H1 (cell line): ENCODE measurements around the gene CFAP97. TPM values are rescaled to one million over a fixed set of nuclear protein-coding genes. Genes with fewer than 3 reads are reported as not detected.

ENCODE experiments used
- CTCF ChIA-PET: fragments of 300-600 bp; sonication (Branson Sonifier 250); formaldehyde crosslinking; loops from one replicate; lab custom pipeline; 2021; ENCODE audit not compliant: partially characterized antibody; lab: Charles Lee
- POLR2A ChIA-PET: fragments of 300-600 bp; sonication (Branson Sonifier 250); formaldehyde crosslinking; loops from one replicate; lab custom pipeline; 2021; ENCODE audit warnings: inconsistent platforms; ENCODE audit not compliant: partially characterized antibody; lab: Charles Lee
- DNase-seq, 2 experiments: peaks; one replicate each; pipeline versions ENCODE4 v3.0.0 to v3.0.0-alpha.2; 2010 to 2022; ENCODE audit warnings: low spot score in 2 of 2, low read depth in 1 of 2, mixed read lengths in 1 of 2
- FAIRE-seq: peaks from 2 replicates; lab custom pipeline; 2011; peaks lifted over from hg19 to GRCh38; lab: Jason Lieb, UNC
- H2AFZ ChIP-seq: 2 replicates; pipeline ENCODE4 v1.8.1; 2012; ENCODE audit warnings: low read length, inconsistent platforms
- H2AK5ac ChIP-seq: 2 replicates; pipeline ENCODE4 v1.6.1; 2013; ENCODE audit warnings: low read depth, low read length
- H2BK120ac ChIP-seq: replicated peaks from 2 replicates; pipeline ENCODE3; 2013; ENCODE audit warnings: low read depth, low read length, inconsistent platforms
- H2BK12ac ChIP-seq: 2 replicates; pipeline ENCODE4 v1.6.1; 2013; ENCODE audit warnings: low read depth, low read length
- H2BK15ac ChIP-seq: 2 replicates; pipeline ENCODE4 v1.6.1; 2013; ENCODE audit warnings: low read length
- H2BK20ac ChIP-seq: 2 replicates; pipeline ENCODE4 v1.6.1; 2013; ENCODE audit warnings: low read length
- H2BK5ac ChIP-seq: 2 replicates; pipeline ENCODE4 v1.6.1; 2013; ENCODE audit warnings: low read depth, low read length
- H3K14ac ChIP-seq: 2 replicates; pipeline ENCODE4 v1.6.1; 2013; ENCODE audit warnings: inconsistent platforms; ENCODE audit not compliant: insufficient read length
- H3K18ac ChIP-seq: 2 replicates; pipeline ENCODE4 v1.6.1; 2013; ENCODE audit warnings: low read length; ENCODE audit errors: extremely low read depth
- H3K23ac ChIP-seq: 2 replicates; pipeline ENCODE4 v1.6.1; 2013; ENCODE audit warnings: inconsistent platforms; ENCODE audit not compliant: insufficient read length
- H3K23me2 ChIP-seq: 2 replicates; pipeline ENCODE4 v1.6.1; 2013; ENCODE audit warnings: low read depth, low read length
- H3K27ac ChIP-seq: 2 replicates; pipeline ENCODE4 v1.6.1; 2011; ENCODE audit warnings: low read depth, low read length, inconsistent platforms
- H3K27me3 ChIP-seq, 4 experiments: replicated peaks in 1 of 4; 1 replicate in 1 of 4; 2 replicates in 3 of 4; pipeline versions ENCODE4 v1.6.1 to v1.8.1; 2011 to 2013; ENCODE audit warnings: low read length in 3 of 4, mild to moderate bottlenecking in 3 of 4, inconsistent platforms in 2 of 4, mixed read lengths in 2 of 4, moderate library complexity in 1 of 4; ENCODE audit not compliant: control insufficient read depth in 3 of 4, insufficient read depth in 3 of 4; ENCODE audit errors: extremely low read depth in 1 of 4
- H3K36me3 ChIP-seq, 4 experiments: 2 replicates each; pipeline versions ENCODE4 v1.6.1 to v1.8.1; 2011 to 2013; ENCODE audit warnings: mild to moderate bottlenecking in 4 of 4, low read length in 3 of 4, moderate library complexity in 2 of 4, control low read depth in 1 of 4, inconsistent platforms in 1 of 4; ENCODE audit not compliant: insufficient read depth in 4 of 4, control insufficient read depth in 2 of 4
- H3K4ac ChIP-seq: replicated peaks from 2 replicates; pipeline ENCODE3; 2013; ENCODE audit warnings: low read length, low read depth, mixed read lengths, inconsistent platforms; ENCODE audit not compliant: insufficient read length
- H3K4me1 ChIP-seq, 4 experiments: replicated peaks in 1 of 4; 1 replicate in 1 of 4; 2 replicates in 3 of 4; pipeline versions ENCODE4 v1.6.1 to v1.8.1; 2011 to 2013; ENCODE audit warnings: low read length in 3 of 4, inconsistent platforms in 2 of 4, mixed read lengths in 1 of 4; ENCODE audit not compliant: insufficient read depth in 4 of 4, control insufficient read depth in 3 of 4
- H3K4me2 ChIP-seq, 2 experiments: 2 replicates each; pipeline versions ENCODE4 v1.6.1 to v1.8.1; 2011 to 2013; ENCODE audit warnings: low read depth in 2 of 2, low read length in 2 of 2, control low read depth in 1 of 2, inconsistent platforms in 1 of 2, mild to moderate bottlenecking in 1 of 2; ENCODE audit not compliant: insufficient read depth in 1 of 2
- H3K4me3 ChIP-seq, 4 experiments: fragments of 200-600, 300-600 bp in 1 of 4; sonication (generic), shearing (Covaris generic), sonication (Bioruptor Twin) in 1 of 4; 2 replicates each; pipeline versions ENCODE4 v1.5.1 to v1.8.1; 2011 to 2016; ENCODE audit warnings: low read length in 4 of 4, low read depth in 3 of 4, control low read depth in 2 of 4, inconsistent platforms in 2 of 4, mild to moderate bottlenecking in 2 of 4, mixed read lengths in 1 of 4, moderate library complexity in 1 of 4; ENCODE audit not compliant: insufficient read depth in 2 of 4; ENCODE audit errors: extremely low read depth in 1 of 4
- H3K56ac ChIP-seq: replicated peaks from 2 replicates; pipeline ENCODE3; 2013; ENCODE audit warnings: low read depth, mild to moderate bottlenecking, mixed read lengths, low read length, inconsistent platforms; ENCODE audit not compliant: insufficient read length
- H3K79me1 ChIP-seq: 2 replicates; pipeline ENCODE4 v1.6.1; 2013; ENCODE audit warnings: low read depth, low read length, control low read depth
- H3K79me2 ChIP-seq, 2 experiments: 2 replicates each; pipeline versions ENCODE4 v1.6.1 to v1.8.1; 2012 to 2013; ENCODE audit warnings: low read length in 2 of 2, mild to moderate bottlenecking in 2 of 2, inconsistent platforms in 1 of 2; ENCODE audit not compliant: insufficient read depth in 2 of 2, control insufficient read depth in 1 of 2
- H3K9ac ChIP-seq, 4 experiments: replicated peaks in 1 of 4; 1 replicate in 1 of 4; 2 replicates in 3 of 4; pipeline versions ENCODE4 v1.6.1 to v1.8.1; 2011 to 2013; ENCODE audit warnings: low read depth in 3 of 4, low read length in 3 of 4, control low read depth in 2 of 4, mild to moderate bottlenecking in 2 of 4, moderate library complexity in 2 of 4, inconsistent platforms in 1 of 4; ENCODE audit errors: extremely low read depth in 1 of 4
- H3K9me3 ChIP-seq, 2 experiments: 2 replicates each; pipeline versions ENCODE4 v1.6.1 to v1.8.1; 2012 to 2013; ENCODE audit warnings: mild to moderate bottlenecking in 2 of 2, moderate library complexity in 2 of 2, control low read depth in 1 of 2, inconsistent platforms in 1 of 2, low read depth in 1 of 2, low read length in 1 of 2, mixed read lengths in 1 of 2; ENCODE audit not compliant: insufficient read depth in 2 of 2
- H4K20me1 ChIP-seq, 2 experiments: replicated peaks in 1 of 2; 2 replicates each; pipeline versions ENCODE3 to v1.8.1; 2011 to 2013; ENCODE audit warnings: inconsistent platforms in 2 of 2, low read length in 2 of 2, mild to moderate bottlenecking in 1 of 2; ENCODE audit not compliant: insufficient read depth in 2 of 2, control insufficient read depth in 1 of 2
- H4K5ac ChIP-seq: 2 replicates; pipeline ENCODE4 v1.6.1; 2013; ENCODE audit warnings: low read length, low read depth, mixed read lengths, inconsistent platforms; ENCODE audit not compliant: insufficient read length
- H4K8ac ChIP-seq: 2 replicates; pipeline ENCODE4 v1.8.0; 2013; ENCODE audit warnings: mild to moderate bottlenecking, moderate library complexity, low read length, inconsistent platforms; ENCODE audit not compliant: insufficient read depth; ENCODE audit errors: extremely low read depth
- H4K91ac ChIP-seq: replicated peaks from 2 replicates; pipeline ENCODE3; 2013; ENCODE audit warnings: low read length, mixed read lengths, inconsistent platforms; ENCODE audit not compliant: insufficient read length
- BACH1 ChIP-seq: IDR thresholded peaks from 2 replicates; pipeline ENCODE4 v1.6.1; 2012; ENCODE audit warnings: low read length, improper control_type of control experiment
- BCL11A ChIP-seq, 2 experiments: IDR thresholded peaks; one replicate each; pipeline ENCODE4 v1.6.1; 2011; ENCODE audit warnings: low read depth in 2 of 2, low read length in 2 of 2, mild to moderate bottlenecking in 2 of 2
- HDAC6 ChIP-seq: IDR thresholded peaks from one replicate; pipeline ENCODE4 v1.7.1; 2012; ENCODE audit warnings: low read depth, mild to moderate bottlenecking, inconsistent platforms, low read length, moderate library complexity
- KDM1A ChIP-seq: fragments of 200-600, 300-600 bp; sonication (generic); IDR thresholded peaks from 2 replicates; pipeline ENCODE4 v1.7.1; 2016; ENCODE audit warnings: mild to moderate bottlenecking, low read length, borderline replicate concordance
- SUZ12 ChIP-seq: fragments of 200-600 bp; sonication (generic); IDR thresholded peaks from 2 replicates; pipeline ENCODE4 v1.6.1; 2012; ENCODE audit warnings: mild to moderate bottlenecking, inconsistent platforms, low read length, moderate library complexity, mixed read lengths
- WGBS, 2 experiments: shearing (Covaris generic) in 1 of 2; methylation state at CpG; one replicate each; pipeline versions ENCODE4 v1.1.6 to v1.1.7; 2013 to 2015; ENCODE audit warnings: low lambda C conversion rate in 2 of 2, mixed read lengths in 2 of 2, inconsistent platforms in 1 of 2, low coverage in 1 of 2, missing lambda C conversion rate in 1 of 2; ENCODE audit not compliant: insufficient replicate concordance in 2 of 2, insufficient coverage in 1 of 2, insufficient read length in 1 of 2; ENCODE audit errors: extremely low coverage in 1 of 2, missing lambda C conversion rate in 1 of 2; 5-methylcytosine and 5-hydroxymethylcytosine counted together
- polyA plus RNA-seq, 7 experiments: library from polyadenylated mRNA; depleted of rRNA in 3 of 7; stranded (reverse) in 5 of 7; unstranded in 2 of 7; fragments of >200 nt in 5 of 7; fragments of 200-250 nt in 2 of 7; gene quantifications; 1 replicate in 5 of 7; 2 replicates in 1 of 7; 4 replicates in 1 of 7; pipeline versions ENCODE4 v1.2.1 to v1.2.3, GENCODE V29; 2011 to 2013; ENCODE audit warnings: missing spikeins in 2 of 7, mixed read lengths in 2 of 7
- total RNA-seq: library from RNA; stranded (reverse); fragmentation: NEBNext Ultra II Directional; extraction: Animal tissue kit (Norgen Biotek cat#: 25700); gene quantifications from 2 replicates; pipeline ENCODE4 v1.2.1, GENCODE V29; 2021

The CFAP97 gene
- total and polyA plus RNA-seq, 2 of the 8 experiments (the other 6 are each of a cell fraction or from before 2014, with no cell fraction given) = 9.2 to 40.4 TPM

DNA sequence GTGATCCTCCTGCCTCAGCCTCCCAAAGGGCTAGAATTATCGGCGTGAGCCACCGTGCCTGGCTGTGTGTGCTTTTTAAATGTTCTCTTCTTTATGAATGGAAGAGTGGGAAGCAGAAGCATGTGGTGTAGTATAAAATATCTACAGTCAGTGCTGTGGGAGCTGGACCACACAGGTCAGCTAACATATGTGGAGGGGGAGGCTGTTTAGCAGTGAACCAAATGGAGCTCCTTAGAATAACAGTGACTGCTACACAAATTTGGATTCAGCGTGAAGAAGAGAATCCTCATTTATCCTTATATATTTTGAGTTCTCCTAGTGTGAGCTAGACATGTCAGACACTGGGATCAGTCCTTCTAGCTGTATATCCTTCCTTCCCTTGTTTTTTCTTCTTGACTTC lies 8.8 kb upstream of the CFAP97 start:
- Histone ChIP-seq H3K27ac (no peak overlapping the region), H4K91ac (no peak overlapping the region), H3K79me1 (peaks cover 3% of the 10 kb centered on the region; the same call in 1 of the 2 replicates), H3K23me2 (peaks cover 8% of the 10 kb centered on the region), H3K4me1 (peaks cover 5 to 20% (median 12%) of the 10 kb centered on the region in 4 experiments; a peak in 6 of 7 replicates), H2BK120ac (no peak overlapping the region), H2BK5ac (no peak overlapping the region), H3K23ac (no peak overlapping the region), H2BK12ac (no peak overlapping the region), H4K8ac (no peak overlapping the region), H3K9ac (no peak overlapping the region), H3K4ac (no peak overlapping the region), H3K4me3 (no peak overlapping the region), H2BK20ac (no peak overlapping the region), H4K5ac (no peak overlapping the region), H2BK15ac (no peak overlapping the region), H3K9me3 (no peaks in the 10 kb centered on the region), H2AFZ (no peak overlapping the region), H3K36me3 (no peaks in the 10 kb centered on the region), H3K56ac (no peak overlapping the region), H3K27me3 (peaks cover 0 to 3% (median 0%) of the 10 kb centered on the region in 4 experiments; a peak in 2 of 7 replicates), H3K79me2 (peaks cover 2 to 67% of the 10 kb centered on the region in 2 experiments; a peak in 3 of 4 replicates), H3K14ac (no peak overlapping the region), H3K4me2 (no peak overlapping the region), H4K20me1 (peaks cover 4 to 5% of the 10 kb centered on the region in 2 experiments), H2AK5ac (no peak overlapping the region), H3K18ac (no peak overlapping the region)
- DNase-seq = no peak
- TF ChIP-seq BACH1 (no peak), BCL11A (IDR thresholded peaks at IDR 0.05; ENCODE audit: low read depth in 2 of 2, low read length in 2 of 2) (no peak), HDAC6 (no peak), KDM1A (no peak), SUZ12 (no peak)
- POLR2A ChIA-PET = interaction anchor here (1.3 kb wide), 1 partner anchor 10 kb away, joined by 4 read pairs; no protein-coding TSS in a partner anchor
- 95% methylated on average over 4 of the region's 4 CpGs; no CpG with 5 or more reads in 1 of the 2 experiments for WGBS, 2 experiments
- FAIRE-seq = no peak
- CTCF ChIA-PET = interaction anchor here (0.6 to 1.5 kb wide), 6 partner anchors 9 to 242 kb away, joined by 3 to 5 read pairs (median 3); no protein-coding TSS in a partner anchor
